Muscle of leg (tissue), 9 donors: Measurements from ENCODE around the gene SLC43A2. TPM values are rescaled to one million over a fixed set of nuclear protein-coding genes. Genes with fewer than 3 reads are reported as not detected.

Source experiments
- polyA plus RNA-seq, 8 donors: library from polyadenylated mRNA; unstranded; fragments of 120-200 nt; gene quantifications; one replicate each; pipeline versions ENCODE4 v1.2.1 to v1.2.3, GENCODE V29; 2013; ENCODE audit warnings: inconsistent platforms in 1 of 8, low replicate concordance in 1 of 8; ENCODE audit not compliant: insufficient read length in 8 of 8, insufficient read depth in 1 of 8
- total RNA-seq: library from RNA; stranded (reverse); fragments of 120-200 nt; gene quantifications from one replicate; pipeline ENCODE4 v1.2.4, GENCODE V29; 2013

SLC43A2 gene
- total and polyA plus RNA-seq, 9 donors: 3.4 to 8.6 (median 3.8) TPM

Other genes starting within 250 kb of the SLC43A2 start
- gene YWHAE, start 228.6 kb downstream of the SLC43A2 start, total RNA-seq: 258 TPM
- gene YWHAE, start 228.6 kb downstream of the SLC43A2 start, polyA plus RNA-seq: 100 to 1,000 TPM; 637 to 826 (median 764) TPM
- gene CRK, start 172.6 kb downstream of the SLC43A2 start, total RNA-seq: 46.3 TPM
- gene CRK, start 172.6 kb downstream of the SLC43A2 start, polyA plus RNA-seq: 10 to 100 TPM; 34.0 to 56.1 (median 42.9) TPM
- 48.7 TPM for gene MYO1C, start 136.1 kb downstream of the SLC43A2 start, total RNA-seq
- 10 to 100 TPM; 75.8 to 90.2 (median 81.5) TPM for gene MYO1C, start 136.1 kb downstream of the SLC43A2 start, polyA plus RNA-seq
- 13.8 TPM for gene INPP5K, start 112.2 kb downstream of the SLC43A2 start, total RNA-seq
- 10 to 100 TPM; 21.2 to 31.5 (median 25.2) TPM for gene INPP5K, start 112.2 kb downstream of the SLC43A2 start, polyA plus RNA-seq
- gene PITPNA, start 66.0 kb downstream of the SLC43A2 start, total RNA-seq: 9.1 TPM
- 10 to 100 TPM; 22.8 to 36.7 (median 28.6) TPM for gene PITPNA, start 66.0 kb downstream of the SLC43A2 start, polyA plus RNA-seq
- gene SCARF1, start 16.9 kb upstream of the SLC43A2 start, total RNA-seq: 7.6 TPM
- 10 to 100 TPM in 1 of 8 donors, 1 to 10 TPM in 7; 7.0 to 11.8 (median 8.6) TPM for gene SCARF1, start 16.9 kb upstream of the SLC43A2 start, polyA plus RNA-seq
- gene RILP, start 21.0 kb upstream of the SLC43A2 start, total RNA-seq: 5.7 TPM
- 1 to 10 TPM; 4.0 to 5.2 (median 4.5) TPM for gene RILP, start 21.0 kb upstream of the SLC43A2 start, polyA plus RNA-seq
- 99.0 TPM for gene PRPF8, start 56.0 kb upstream of the SLC43A2 start, total RNA-seq
- 100 to 1,000 TPM; 175 to 237 (median 212) TPM for gene PRPF8, start 56.0 kb upstream of the SLC43A2 start, polyA plus RNA-seq
- 2.6 TPM for gene TLCD2, start 81.5 kb upstream of the SLC43A2 start, total RNA-seq
- 1 to 10 TPM; 4.1 to 8.0 (median 5.2) TPM for gene TLCD2, start 81.5 kb upstream of the SLC43A2 start, polyA plus RNA-seq
- 12.3 TPM for gene WDR81, start 95.9 kb upstream of the SLC43A2 start, total RNA-seq
- 10 to 100 TPM in 7 of 8 donors, 1 to 10 TPM in 1; 9.6 to 20.6 (median 14.4) TPM for gene WDR81, start 95.9 kb upstream of the SLC43A2 start, polyA plus RNA-seq
- 0.58 TPM for gene SERPINF2, start 114.0 kb upstream of the SLC43A2 start, total RNA-seq
- gene SERPINF2, start 114.0 kb upstream of the SLC43A2 start, polyA plus RNA-seq: 1 to 10 TPM in 4 of 8 donors, under 1 TPM in 4; 0.41 to 4.0 (median 1.1) TPM
- 338 TPM for gene SERPINF1, start 133.2 kb upstream of the SLC43A2 start, total RNA-seq
- gene SERPINF1, start 133.2 kb upstream of the SLC43A2 start, polyA plus RNA-seq: 100 to 1,000 TPM; 231 to 355 (median 273) TPM
- gene SMYD4, start 201.1 kb upstream of the SLC43A2 start, total RNA-seq: 6.9 TPM
- gene SMYD4, start 201.1 kb upstream of the SLC43A2 start, polyA plus RNA-seq: 1 to 10 TPM; 6.0 to 8.3 (median 6.8) TPM
- 14.9 TPM for gene RPA1, start 201.2 kb upstream of the SLC43A2 start, total RNA-seq
- 10 to 100 TPM; 38.2 to 71.9 (median 50.1) TPM for gene RPA1, start 201.2 kb upstream of the SLC43A2 start, polyA plus RNA-seq